Keratinocyte (primary cell): ENCODE data around the gene LYL1. TPM values are rescaled to one million over a fixed set of nuclear protein-coding genes. Genes with fewer than 3 reads are reported as not detected.

Source experiments
- DNase-seq: peaks from one replicate; pipeline ENCODE4 v3.0.0-alpha.2; 2011; ENCODE audit warnings: low read depth, missing footprints, low spot score
- FAIRE-seq: peaks from 2 replicates; lab custom pipeline; 2011; peaks lifted over from hg19 to GRCh38; lab: Jason Lieb, UNC
- H2AFZ ChIP-seq: 2 replicates; pipeline ENCODE4 v1.6.0; 2012; ENCODE audit warnings: low read length, control low read depth, inconsistent platforms; ENCODE audit not compliant: control insufficient read depth
- H3K27ac ChIP-seq: 2 replicates; pipeline ENCODE4 v1.5.1; 2011; ENCODE audit warnings: low read length; ENCODE audit not compliant: control insufficient read depth, insufficient read depth
- H3K27me3 ChIP-seq: 3 replicates; pipeline ENCODE4 v1.6.0; 2011; ENCODE audit warnings: low read length; ENCODE audit not compliant: control insufficient read depth, insufficient read depth; ENCODE audit errors: extremely low read depth
- H3K36me3 ChIP-seq, 2 experiments: 2 replicates in 1 of 2; 3 replicates in 1 of 2; pipeline ENCODE4 v1.5.1; 2011; ENCODE audit warnings: low read length in 2 of 2, mild to moderate bottlenecking in 1 of 2; ENCODE audit not compliant: control insufficient read depth in 2 of 2, insufficient read depth in 2 of 2; ENCODE audit errors: extremely low read depth in 1 of 2
- H3K4me1 ChIP-seq: 3 replicates; pipeline ENCODE4 v1.5.1; 2011; ENCODE audit warnings: low read length; ENCODE audit not compliant: control insufficient read depth, insufficient read depth; ENCODE audit errors: extremely low read depth
- H3K4me2 ChIP-seq: 3 replicates; pipeline ENCODE4 v1.6.0; 2011; ENCODE audit warnings: low read depth, low read length; ENCODE audit not compliant: control insufficient read depth, insufficient read depth; ENCODE audit errors: extremely low read depth
- H3K4me3 ChIP-seq, 3 experiments: fragments of 200-600 bp in 1 of 3; sonication (generic) in 1 of 3; 2 replicates in 2 of 3; 3 replicates in 1 of 3; pipeline ENCODE4 v1.5.1; 2011 to 2016; ENCODE audit warnings: low read length in 3 of 3, mild to moderate bottlenecking in 3 of 3, control low read depth in 2 of 3, inconsistent platforms in 1 of 3, low read depth in 1 of 3, mixed read lengths in 1 of 3, mixed run types in 1 of 3, moderate library complexity in 1 of 3; ENCODE audit not compliant: control insufficient read depth in 2 of 3, insufficient read depth in 2 of 3; ENCODE audit errors: extremely low read depth in 1 of 3
- H3K79me2 ChIP-seq: 2 replicates; pipeline ENCODE4 v1.6.0; 2012; ENCODE audit warnings: low read length; ENCODE audit not compliant: control insufficient read depth, insufficient read depth
- H3K9ac ChIP-seq: 3 replicates; pipeline ENCODE4 v1.6.0; 2011; ENCODE audit warnings: low read length; ENCODE audit not compliant: control insufficient read depth, insufficient read depth; ENCODE audit errors: extremely low read depth
- H3K9me1 ChIP-seq: 3 replicates; pipeline ENCODE4 v1.6.0; 2011; ENCODE audit warnings: low read length; ENCODE audit not compliant: control insufficient read depth, insufficient read depth; ENCODE audit errors: extremely low read depth
- H3K9me3 ChIP-seq: 2 replicates; pipeline ENCODE4 v1.5.1; 2012; ENCODE audit warnings: low read depth, low read length; ENCODE audit not compliant: control insufficient read depth
- H4K20me1 ChIP-seq: 3 replicates; pipeline ENCODE4 v1.6.0; 2011; ENCODE audit warnings: low read length; ENCODE audit not compliant: control insufficient read depth, insufficient read depth; ENCODE audit errors: extremely low read depth
- EZH2 ChIP-seq: IDR thresholded peaks from one replicate; pipeline ENCODE4 v1.6.1; 2012; ENCODE audit warnings: inconsistent platforms, mild to moderate bottlenecking, low read length, moderate library complexity
- dilution Hi-C: fragments of 300-500 bp; cut with MboI; formaldehyde crosslinking; loops from one replicate; pipeline ENCODE4 v1.7.0; 2020; ENCODE audit warnings: low sequenced_read_pairs; ENCODE audit not compliant: extremely low pct_ligation_motif_present
- polyA plus RNA-seq, 5 experiments: library from polyadenylated mRNA; depleted of rRNA in 3 of 5; stranded (reverse) in 3 of 5; stranded (forward) in 1 of 5; unstranded in 1 of 5; fragments of >200 nt; gene quantifications; 1 replicate in 1 of 5; 2 replicates in 3 of 5; 3 replicates in 1 of 5; pipeline versions ENCODE4 v1.2.1 to v1.2.3, GENCODE V29; 2011 to 2012; ENCODE audit warnings: missing spikeins in 2 of 5, low read depth in 1 of 5, low replicate concordance in 1 of 5
- TF ChIP-seq, protein P1 (sequence below), 3 experiments: IDR thresholded peaks in 1 of 3; conservative IDR thresholded peaks in 1 of 3; optimal IDR thresholded peaks in 1 of 3; 2 replicates in 2 of 3; 3 replicates in 1 of 3; pipeline versions ENCODE3 to v1.5.1; 2011; ENCODE audit warnings: low read length in 3 of 3, mild to moderate bottlenecking in 3 of 3, moderate library complexity in 2 of 3, control low read depth in 1 of 3, inconsistent platforms in 1 of 3; ENCODE audit not compliant: insufficient read depth in 2 of 3; ENCODE audit errors: extremely low read depth in 1 of 3

Gene LYL1
- polyA plus RNA-seq, 1 donor (not counting 4 experiments of a cell fraction or from before 2014, with no cell fraction given) = 0.07 TPM

GRCh38 chr19:13057744-13058143 lies 44.9 kb downstream of the LYL1 start:
- FAIRE-seq (no peak), DNase-seq (no peak)
- H3K36me3 ChIP-seq = peaks cover 0 to 5% of the 10 kb centered on the region in 2 experiments
- H3K4me2 ChIP-seq = no peak overlapping the region
- H4K20me1 ChIP-seq = no peaks in the 10 kb centered on the region
- no peak overlapping the region for H3K9ac ChIP-seq
- no peak overlapping the region for H3K27ac ChIP-seq
- H3K4me1 ChIP-seq = peaks cover 66% of the 10 kb centered on the region
- dilution Hi-C loops = no loop called here
- no peaks in the 10 kb centered on the region for H3K27me3 ChIP-seq
- TF ChIP-seq, protein P1, sequence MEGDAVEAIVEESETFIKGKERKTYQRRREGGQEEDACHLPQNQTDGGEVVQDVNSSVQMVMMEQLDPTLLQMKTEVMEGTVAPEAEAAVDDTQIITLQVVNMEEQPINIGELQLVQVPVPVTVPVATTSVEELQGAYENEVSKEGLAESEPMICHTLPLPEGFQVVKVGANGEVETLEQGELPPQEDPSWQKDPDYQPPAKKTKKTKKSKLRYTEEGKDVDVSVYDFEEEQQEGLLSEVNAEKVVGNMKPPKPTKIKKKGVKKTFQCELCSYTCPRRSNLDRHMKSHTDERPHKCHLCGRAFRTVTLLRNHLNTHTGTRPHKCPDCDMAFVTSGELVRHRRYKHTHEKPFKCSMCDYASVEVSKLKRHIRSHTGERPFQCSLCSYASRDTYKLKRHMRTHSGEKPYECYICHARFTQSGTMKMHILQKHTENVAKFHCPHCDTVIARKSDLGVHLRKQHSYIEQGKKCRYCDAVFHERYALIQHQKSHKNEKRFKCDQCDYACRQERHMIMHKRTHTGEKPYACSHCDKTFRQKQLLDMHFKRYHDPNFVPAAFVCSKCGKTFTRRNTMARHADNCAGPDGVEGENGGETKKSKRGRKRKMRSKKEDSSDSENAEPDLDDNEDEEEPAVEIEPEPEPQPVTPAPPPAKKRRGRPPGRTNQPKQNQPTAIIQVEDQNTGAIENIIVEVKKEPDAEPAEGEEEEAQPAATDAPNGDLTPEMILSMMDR (optimal IDR thresholded peaks at IDR 0.05 in 1 of 3, IDR thresholded peaks at IDR 0.05 in 1 of 3, conservative IDR thresholded peaks at IDR 0.05 in 1 of 3; ENCODE audit: extremely low read depth in 1 of 3, insufficient read depth in 2 of 3, low read length in 3 of 3) = no peak
- TF ChIP-seq EZH2 = no peak
- no peak overlapping the region for H3K4me3 ChIP-seq
- H2AFZ ChIP-seq = no peak overlapping the region
- no peaks in the 10 kb centered on the region for H3K9me3 ChIP-seq
- peaks cover 21% of the 10 kb centered on the region for H3K79me2 ChIP-seq
- peaks cover 3% of the 10 kb centered on the region for H3K9me1 ChIP-seq

- Histone ChIP-seq H3K9me3 (no peaks in the 10 kb centered on the region), H2AFZ (no peak overlapping the region), H3K9me1 (peaks cover 6% of the 10 kb centered on the region), H3K4me2 (no peak overlapping the region), H3K27me3 (no peaks in the 10 kb centered on the region), H3K36me3 (peaks cover 0 to 8% of the 10 kb centered on the region in 2 experiments), H3K79me2 (peaks cover 21% of the 10 kb centered on the region), H3K4me3 (no peak overlapping the region), H3K4me1 (peaks cover 71% of the 10 kb centered on the region), H3K9ac (no peak overlapping the region), H3K27ac (no peak overlapping the region), H4K20me1 (no peaks in the 10 kb centered on the region)
- no peak for FAIRE-seq
- no peak for DNase-seq
- dilution Hi-C loops = no loop called here
- TF ChIP-seq, protein P1 (optimal IDR thresholded peaks at IDR 0.05 in 1 of 3, IDR thresholded peaks at IDR 0.05 in 1 of 3, conservative IDR thresholded peaks at IDR 0.05 in 1 of 3; ENCODE audit: extremely low read depth in 1 of 3, insufficient read depth in 2 of 3, low read length in 3 of 3) = no peak
- TF ChIP-seq EZH2 = no peak
These were observed 45.5 kb downstream of the LYL1 start for GRCh38 chr19:13057147-13057572.
